HG02870 (cell line): Measurements from ENCODE around the gene ITIH5.

Experiments
- ATAC-seq: cut with Tn5 transposase; IDR thresholded peaks from one replicate; pipeline ENCODE4 v1.9.1; 2021; ENCODE audit warnings: mild to moderate bottlenecking, moderate library complexity; ENCODE audit not compliant: unreplicated experiment

The ITIH5 gene

GRCh38 chr10:7587168-7587864, 79.5 kb downstream of the ITIH5 start:
- no peak for ATAC-seq

GRCh38 chr10:7585228-7585627, 81.5 kb downstream of the ITIH5 start:
- ATAC-seq, result no peak

GRCh38 chr10:7583626-7584025, 83.1 kb downstream of the ITIH5 start:
- ATAC-seq, result no peak

- no peak for ATAC-seq
Observed at GRCh38 chr10:7580520-7580919, 86.2 kb downstream of the ITIH5 start.

GRCh38 chr10:7579681-7580080, 87.1 kb downstream of the ITIH5 start:
- no peak for ATAC-seq

- ATAC-seq, result no peak
Observed at GRCh38 chr10:7577579-7577978, 89.2 kb downstream of the ITIH5 start.

GRCh38 chr10:7577176-7577575, 89.6 kb downstream of the ITIH5 start:
- ATAC-seq, result no peak

GRCh38 chr10:7576340-7576739, 90.4 kb downstream of the ITIH5 start:
- no peak for ATAC-seq

GRCh38 chr10:7572391-7572790, 94.4 kb downstream of the ITIH5 start:
- ATAC-seq, result no peak

- no peak for ATAC-seq
Observed at GRCh38 chr10:7571981-7572380, 94.8 kb downstream of the ITIH5 start.

GRCh38 chr10:7567911-7568620, 98.7 kb downstream of the ITIH5 start:
- ATAC-seq, result no peak

GRCh38 chr10:7566891-7567290, 99.9 kb downstream of the ITIH5 start:
- no peak for ATAC-seq

GRCh38 chr10:7565871-7566270, 100.9 kb downstream of the ITIH5 start:
- no peak for ATAC-seq

- ATAC-seq, result no peak
Observed at GRCh38 chr10:7563770-7564169, 103.0 kb downstream of the ITIH5 start.

GRCh38 chr10:7563368-7563767, 103.4 kb downstream of the ITIH5 start:
- ATAC-seq, result no peak

- ATAC-seq, result no peak
Observed at GRCh38 chr10:7561985-7562384, 104.8 kb downstream of the ITIH5 start.

- ATAC-seq, result no peak
Observed at GRCh38 chr10:7561216-7561893, 105.4 kb downstream of the ITIH5 start.

GRCh38 chr10:7560519-7560918, 106.2 kb downstream of the ITIH5 start:
- ATAC-seq, result no peak

- ATAC-seq, result no peak
Observed at GRCh38 chr10:7559386-7559785, 107.4 kb downstream of the ITIH5 start.

GRCh38 chr10:7558036-7558435, 108.7 kb downstream of the ITIH5 start:
- no peak for ATAC-seq

- no peak for ATAC-seq
Observed at GRCh38 chr10:7553531-7553930, 113.2 kb downstream of the ITIH5 start.
